Peyer's patch (tissue), 4 donors: Measurements from ENCODE around the gene MBD3L2.
"Not testable (repeated sequence)": the region's sequence is repeated elsewhere in the genome, so short reads cannot be mapped to it uniquely, and the experiment has no call there.

Experiments
- POLR2A ChIP-seq, 2 donors: fragments of 450-650 bp; IDR thresholded peaks; one replicate each; pipeline ENCODE4 v1.5.1; 2017; ENCODE audit warnings: antibody characterized with exemption in 2 of 2, mild to moderate bottlenecking in 2 of 2, moderate library complexity in 2 of 2
- TF ChIP-seq, protein P1 (sequence below), 6 experiments: fragments of 450-650 bp in 4 of 6; fragments of 200-600 bp in 2 of 6; sonication (generic) in 1 of 6; IDR thresholded peaks; one replicate each; pipeline ENCODE4 v1.5.1; 2017 to 2019; ENCODE audit warnings: antibody characterized with exemption in 6 of 6, mild to moderate bottlenecking in 3 of 6, moderate library complexity in 1 of 6

DNA sequence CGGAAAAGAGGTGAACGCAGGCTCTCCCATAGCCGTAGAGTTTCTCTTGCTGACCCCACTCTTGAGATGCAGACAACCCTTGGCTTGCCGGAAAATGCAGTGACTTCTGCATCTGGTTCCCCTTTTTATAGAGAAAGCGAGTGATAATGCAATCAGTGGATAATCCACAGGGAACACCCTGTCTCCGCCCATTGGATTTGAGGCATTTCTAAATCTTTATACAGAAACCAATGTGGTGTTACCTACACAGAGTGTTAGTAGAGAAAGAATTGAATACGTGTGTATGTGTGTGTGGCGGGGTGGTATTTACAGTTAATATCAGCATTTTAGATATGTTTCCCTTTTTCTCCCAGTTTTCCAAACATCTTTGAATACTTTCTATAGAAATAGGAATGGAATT is 9.5 kb downstream of the MBD3L2 start, which contains the start of gene MBD3L3:
- TF ChIP-seq, protein P1, sequence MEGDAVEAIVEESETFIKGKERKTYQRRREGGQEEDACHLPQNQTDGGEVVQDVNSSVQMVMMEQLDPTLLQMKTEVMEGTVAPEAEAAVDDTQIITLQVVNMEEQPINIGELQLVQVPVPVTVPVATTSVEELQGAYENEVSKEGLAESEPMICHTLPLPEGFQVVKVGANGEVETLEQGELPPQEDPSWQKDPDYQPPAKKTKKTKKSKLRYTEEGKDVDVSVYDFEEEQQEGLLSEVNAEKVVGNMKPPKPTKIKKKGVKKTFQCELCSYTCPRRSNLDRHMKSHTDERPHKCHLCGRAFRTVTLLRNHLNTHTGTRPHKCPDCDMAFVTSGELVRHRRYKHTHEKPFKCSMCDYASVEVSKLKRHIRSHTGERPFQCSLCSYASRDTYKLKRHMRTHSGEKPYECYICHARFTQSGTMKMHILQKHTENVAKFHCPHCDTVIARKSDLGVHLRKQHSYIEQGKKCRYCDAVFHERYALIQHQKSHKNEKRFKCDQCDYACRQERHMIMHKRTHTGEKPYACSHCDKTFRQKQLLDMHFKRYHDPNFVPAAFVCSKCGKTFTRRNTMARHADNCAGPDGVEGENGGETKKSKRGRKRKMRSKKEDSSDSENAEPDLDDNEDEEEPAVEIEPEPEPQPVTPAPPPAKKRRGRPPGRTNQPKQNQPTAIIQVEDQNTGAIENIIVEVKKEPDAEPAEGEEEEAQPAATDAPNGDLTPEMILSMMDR (IDR thresholded peaks at IDR 0.05), result not testable (repeated sequence)
- TF ChIP-seq POLR2A (IDR thresholded peaks at IDR 0.05), result not testable (repeated sequence)
